CD4-positive, alpha-beta T cell treated with Interleukin-6 for 4 hours (primary cell): ENCODE results near the gene LSM11.

Experiments used
- DNase-seq: peaks from one replicate; pipeline ENCODE4 v3.0.0-alpha.2; 2020; ENCODE audit warnings: mixed read lengths

Gene LSM11

GRCh38 chr5:157735991-157736390 lies 7.5 kb upstream of the LSM11 start:
- no peak for DNase-seq

DNA sequence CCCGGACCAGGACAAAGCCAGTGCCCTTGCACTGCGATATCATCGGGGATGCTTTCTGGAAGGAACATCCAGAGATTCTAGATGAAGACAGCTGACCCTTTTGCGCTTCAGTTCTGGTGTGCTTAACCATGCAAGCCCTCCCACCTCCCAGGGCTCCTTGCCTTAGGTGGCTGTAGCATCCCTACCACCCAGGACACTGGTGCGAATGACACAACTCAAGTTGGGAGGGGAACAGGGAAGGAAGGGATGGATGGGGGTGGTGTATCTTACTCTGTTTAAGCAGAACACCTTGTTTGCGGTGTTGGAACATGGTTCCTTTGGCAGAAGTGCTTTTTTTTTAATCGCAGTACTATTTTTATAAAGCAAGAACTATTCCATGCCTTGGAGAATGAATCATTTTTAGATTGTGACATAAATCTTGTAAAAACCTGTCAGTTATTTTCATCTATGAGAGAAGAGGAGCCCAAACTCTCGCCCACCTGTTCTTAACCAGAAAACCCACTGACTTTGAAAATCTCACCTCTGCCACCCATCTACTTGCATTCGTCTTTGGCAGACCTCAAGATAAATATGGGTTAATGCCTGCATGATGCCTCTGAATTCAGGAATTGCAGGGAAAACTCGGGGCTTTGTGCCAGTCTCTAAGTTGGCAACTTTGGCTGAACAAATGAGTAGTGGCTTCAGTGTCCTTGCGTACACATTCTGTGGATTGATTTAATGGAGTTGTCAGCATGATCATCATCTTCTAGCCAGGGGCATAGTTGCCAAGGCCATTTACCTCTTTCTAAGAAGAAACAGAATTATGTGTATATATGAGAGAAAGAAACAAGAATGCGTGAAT lies 3.9 kb upstream of the LSM11 start:
- DNase-seq: no peak

DNA sequence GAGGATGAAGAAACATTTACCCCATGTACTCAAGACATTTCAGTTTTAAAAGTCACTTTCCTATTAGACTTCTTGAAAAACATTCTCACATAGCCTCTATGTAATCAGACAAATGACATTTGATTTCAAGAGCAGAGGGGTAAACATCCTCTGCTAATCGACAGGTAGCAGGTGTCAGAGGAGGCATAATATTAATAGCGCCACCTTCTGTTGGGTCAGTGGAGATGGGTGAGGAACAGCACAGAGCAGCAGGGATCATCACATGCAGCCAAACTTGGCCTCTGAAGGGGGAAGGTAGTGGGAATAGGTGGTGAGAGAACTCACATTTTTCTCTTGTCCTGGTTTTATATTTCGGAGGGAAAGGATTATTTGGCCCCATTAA lies 3.3 kb upstream of the LSM11 start:
- peak; percentile 29 for DNase-seq

DNA sequence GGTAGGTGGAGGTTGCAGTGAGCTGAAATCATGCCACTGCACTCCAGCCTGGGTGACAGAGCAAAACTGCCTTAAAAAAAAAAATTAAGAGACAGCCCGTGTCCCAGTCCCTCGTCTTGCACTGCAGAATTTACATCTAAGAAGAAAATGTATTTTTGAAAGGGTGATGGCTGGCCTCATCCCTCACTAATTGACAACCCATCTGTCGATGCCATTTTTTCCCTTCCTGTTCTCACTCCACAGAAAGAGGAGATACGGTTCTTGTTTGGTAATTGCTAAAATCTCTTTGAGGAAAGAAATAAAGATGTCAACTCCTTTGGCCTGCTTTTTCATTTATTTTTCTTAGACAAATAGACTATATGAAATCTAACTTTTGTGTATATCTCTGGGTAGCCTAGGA lies 2.4 kb upstream of the LSM11 start:
- no peak for DNase-seq

- peak; percentile 42 for DNase-seq
These were observed 819 bp downstream of the LSM11 start for GRCh38 chr5:157744051-157745011.

- no peak for DNase-seq
These were observed 1.5 kb downstream of the LSM11 start for GRCh38 chr5:157745041-157745456.

DNA sequence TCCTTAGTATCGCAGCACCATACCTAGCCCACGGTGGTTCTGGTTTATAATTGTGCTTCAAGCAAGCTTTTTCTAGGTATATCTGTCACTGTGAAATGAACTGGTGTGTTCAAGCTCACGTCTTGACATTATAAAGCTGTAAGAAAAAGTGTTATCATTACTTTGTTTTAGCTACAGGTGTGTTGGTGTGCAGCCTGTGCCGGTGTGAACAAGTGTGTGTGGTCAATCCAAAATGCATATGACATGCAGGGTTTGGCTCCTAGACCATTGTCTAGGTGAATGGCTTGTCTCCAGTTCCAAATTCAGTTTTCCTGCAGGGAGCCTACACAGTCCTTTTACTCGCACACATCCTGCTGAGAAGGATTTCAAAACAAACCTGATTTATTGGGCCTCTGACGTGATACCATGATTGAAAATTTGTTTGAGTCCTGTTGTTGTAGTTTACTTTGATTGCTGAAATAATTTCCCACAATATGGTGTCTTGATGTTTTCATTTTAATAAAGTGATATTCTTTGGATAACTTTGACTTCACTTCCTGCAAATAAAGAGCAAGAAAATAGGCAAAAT lies 3.7 kb downstream of the LSM11 start:
- DNase-seq: no peak

GRCh38 chr5:157747766-157748700 lies 4.5 kb downstream of the LSM11 start:
- DNase-seq: no peak

DNA sequence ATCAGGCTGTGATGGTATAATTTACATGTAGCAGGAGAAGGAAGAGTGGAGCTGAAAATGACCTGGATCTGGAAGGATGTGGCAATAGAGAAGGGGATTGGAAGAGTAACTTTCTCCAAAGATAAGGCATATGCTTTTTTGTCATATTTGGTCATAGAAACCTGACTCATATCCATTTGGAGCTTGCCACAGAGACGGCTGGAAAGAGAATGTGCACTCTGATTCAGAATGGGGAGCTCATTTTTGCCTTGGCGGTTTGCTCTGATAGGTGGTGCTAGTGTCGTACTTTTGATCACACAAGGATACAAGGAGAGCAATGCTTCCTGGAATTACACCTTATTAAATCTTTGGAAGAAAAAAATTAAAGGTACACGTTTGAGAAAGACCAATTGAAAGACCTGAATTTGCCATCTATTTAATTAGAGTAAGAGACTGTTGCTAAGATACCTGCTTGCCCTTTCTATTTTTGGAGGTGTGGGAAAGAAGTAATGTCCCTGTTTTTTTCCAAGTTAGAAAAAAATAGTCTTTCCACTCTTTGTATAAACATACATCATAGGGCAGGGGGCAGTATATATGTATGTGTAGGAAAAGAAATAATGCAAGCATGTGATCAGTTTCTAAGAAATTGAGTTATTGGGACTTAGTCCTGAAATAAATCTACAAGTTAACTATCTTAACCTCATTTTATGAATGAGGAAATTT lies 5.4 kb downstream of the LSM11 start:
- no peak for DNase-seq

DNA sequence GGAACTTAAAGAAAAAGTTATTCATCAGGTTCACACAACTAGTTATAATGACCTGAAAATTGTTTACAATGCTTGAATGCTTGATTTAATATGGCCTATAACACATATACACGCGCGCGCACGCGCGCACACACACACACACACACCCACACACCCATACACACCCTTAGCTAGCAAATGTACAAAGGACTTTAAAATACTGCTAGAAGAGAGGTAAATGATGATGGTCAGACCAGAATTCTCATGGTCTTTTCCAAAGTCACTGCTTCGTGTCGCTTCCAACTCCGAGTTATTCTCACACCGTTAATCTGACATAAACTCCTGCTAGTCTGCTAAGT lies 5.9 kb downstream of the LSM11 start:
- DNase-seq: no peak

DNA sequence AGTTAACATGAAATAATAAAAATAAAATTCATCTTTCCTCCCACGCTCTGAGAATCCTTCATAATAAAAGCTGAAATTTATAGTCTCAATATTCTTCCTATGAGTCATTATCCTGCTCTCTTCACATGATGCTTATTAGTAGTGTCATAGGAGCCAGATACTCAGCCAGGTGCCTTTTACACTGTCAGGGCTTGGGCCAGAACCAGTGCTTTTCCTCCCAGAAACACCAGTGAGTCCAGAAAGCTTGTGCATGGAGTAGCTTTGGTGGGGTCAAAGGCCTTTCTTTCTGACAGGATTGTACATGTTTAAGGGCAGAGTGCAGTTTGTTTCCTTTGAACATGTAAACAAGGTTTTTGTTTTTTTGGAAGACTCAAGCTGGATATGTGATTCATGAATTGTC lies 6.8 kb downstream of the LSM11 start:
- no peak for DNase-seq

- DNase-seq: no peak
These were observed 12.6 kb downstream of the LSM11 start for GRCh38 chr5:157756122-157756521.

GRCh38 chr5:157758706-157759105 lies 15.2 kb downstream of the LSM11 start:
- no peak for DNase-seq

DNA sequence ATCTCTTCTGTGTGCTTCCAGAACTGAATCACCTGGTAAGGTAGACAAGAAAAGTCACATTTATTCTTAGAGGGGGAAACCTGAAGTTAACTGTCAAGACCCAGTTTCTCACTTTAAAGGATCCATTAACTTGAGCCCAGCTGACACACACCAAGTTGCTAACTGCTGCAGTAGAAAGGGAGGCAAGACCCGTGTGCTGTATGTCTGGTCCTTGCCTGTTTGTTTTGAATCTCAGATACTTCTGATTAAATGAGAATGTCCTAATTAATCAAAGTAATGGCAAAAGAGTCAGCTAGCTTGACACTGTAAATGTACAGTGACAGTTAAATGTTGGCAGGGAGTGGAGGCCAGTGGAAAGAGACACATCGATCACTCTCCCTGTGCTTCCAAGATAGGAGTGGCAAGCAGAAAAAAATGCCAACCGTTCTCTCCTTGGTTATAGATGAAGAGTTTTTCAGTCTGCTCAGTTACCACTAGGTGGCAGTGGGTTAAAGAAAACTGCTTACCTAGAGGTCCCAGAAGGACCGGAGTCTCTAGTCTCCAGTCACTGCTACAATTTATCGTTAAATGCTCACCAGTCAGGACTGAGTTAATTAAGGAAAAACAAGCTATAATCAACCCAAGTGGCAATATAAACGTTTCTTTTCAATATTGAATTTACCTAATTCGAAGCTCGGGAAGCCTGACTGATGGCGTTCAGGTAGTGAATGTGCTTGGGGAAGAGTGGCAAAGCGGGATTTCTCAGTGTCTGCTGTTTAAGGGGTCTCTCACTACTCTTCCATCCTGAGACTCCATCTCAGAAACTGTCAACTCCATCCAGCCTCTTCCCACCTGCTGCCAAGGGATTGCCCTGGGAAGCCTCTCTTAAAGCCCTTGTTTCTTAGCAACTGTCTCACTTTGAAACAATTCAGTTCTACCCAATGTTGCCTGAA lies 18.4 kb downstream of the LSM11 start:
- peak; percentile 24 for DNase-seq

- no peak for DNase-seq
These were observed 21.0 kb downstream of the LSM11 start for GRCh38 chr5:157764531-157764930.

DNA sequence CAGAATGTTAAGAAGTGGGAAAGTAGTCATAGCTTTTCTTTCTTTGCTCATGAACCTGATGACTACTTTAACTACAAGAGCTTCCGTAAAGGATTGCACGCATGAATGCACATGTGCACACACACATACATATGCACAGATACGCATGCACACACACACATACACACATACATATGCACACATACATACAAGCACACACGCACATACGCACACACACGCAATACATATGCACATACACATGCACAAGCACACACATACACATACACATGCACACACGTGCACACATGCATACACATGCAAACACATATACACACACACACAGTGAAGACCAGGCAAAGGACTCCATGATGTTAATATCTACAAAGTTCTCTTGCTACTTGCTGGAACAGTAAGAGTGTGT lies 22.9 kb downstream of the LSM11 start:
- no peak for DNase-seq

GRCh38 chr5:157766902-157767301 lies 23.4 kb downstream of the LSM11 start:
- DNase-seq: no peak

GRCh38 chr5:157767689-157768088 lies 24.2 kb downstream of the LSM11 start:
- no peak for DNase-seq

- DNase-seq: no peak
These were observed 27.2 kb downstream of the LSM11 start for GRCh38 chr5:157770665-157771064.

GRCh38 chr5:157772127-157772526 lies 28.6 kb downstream of the LSM11 start:
- no peak for DNase-seq
